GM04503 (cell line): ENCODE results near the gene PPFIA2.
"Not testable (repeated sequence)": the region's sequence is repeated elsewhere in the genome, so short reads cannot be mapped to it uniquely, and the experiment has no call there.

Experiments used
- DNase-seq: peaks from one replicate; pipeline ENCODE4 v3.0.0-alpha.2; 2012; ENCODE audit warnings: low read depth

PPFIA2 gene

DNA sequence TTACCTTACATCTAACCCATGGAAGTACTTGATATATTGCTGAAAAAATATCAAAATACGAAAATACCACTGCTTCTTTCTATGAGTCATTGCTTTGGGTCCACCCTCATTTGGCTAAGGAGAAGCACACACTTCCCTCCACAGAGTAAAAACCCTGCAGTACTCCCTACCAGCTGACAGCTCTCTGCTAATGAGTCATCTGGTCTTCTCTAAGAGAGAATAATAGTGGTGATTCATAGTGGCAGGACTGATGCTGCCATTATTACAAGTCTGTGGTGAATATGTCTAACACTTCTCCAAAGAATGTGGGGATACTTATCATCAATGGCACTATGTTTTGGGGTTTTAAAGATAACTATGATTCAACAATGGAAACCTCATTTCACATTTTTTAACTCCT, 90.7 kb downstream of the PPFIA2 start:
- DNase-seq, result peak; percentile 21

DNA sequence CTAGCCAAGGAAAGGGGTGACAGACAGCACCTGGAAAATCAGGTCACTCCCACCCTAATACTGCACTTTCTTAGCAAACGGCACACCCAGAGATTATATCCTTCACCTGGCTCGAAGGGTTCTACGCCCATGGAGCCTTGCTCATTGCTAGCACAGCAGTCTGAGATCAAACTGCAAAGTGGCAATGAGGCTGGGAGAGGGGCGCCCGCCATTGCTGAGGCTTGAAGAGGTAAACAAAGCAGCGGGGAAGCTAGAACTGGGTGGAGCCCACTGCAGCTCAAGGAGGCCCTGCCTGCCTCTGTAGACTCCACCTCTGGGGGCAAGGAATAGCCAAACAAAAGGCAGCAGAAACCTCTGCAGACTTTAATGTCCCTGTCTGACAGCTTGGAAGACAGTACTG, 99.8 kb downstream of the PPFIA2 start:
- DNase-seq, result not testable (repeated sequence)

DNA sequence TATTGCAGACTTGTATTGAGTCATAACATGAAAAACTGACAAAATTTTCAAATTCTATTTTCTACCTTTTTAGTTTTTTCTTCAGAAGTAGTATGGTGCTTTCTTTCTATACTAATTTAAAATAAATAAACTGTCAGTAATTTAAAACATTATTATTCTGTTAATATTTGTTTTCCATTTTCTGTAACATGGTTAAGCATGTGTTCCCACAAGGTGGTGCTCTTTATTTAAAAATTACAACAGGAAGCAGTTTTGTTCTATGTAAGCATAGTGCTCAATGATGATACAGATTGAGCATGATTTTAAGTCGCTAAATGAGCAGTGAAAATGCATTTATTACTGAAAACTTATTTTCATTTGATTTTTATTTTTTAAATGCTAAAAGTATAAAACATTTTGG, 114.6 kb downstream of the PPFIA2 start:
- DNase-seq, result no peak

DNA sequence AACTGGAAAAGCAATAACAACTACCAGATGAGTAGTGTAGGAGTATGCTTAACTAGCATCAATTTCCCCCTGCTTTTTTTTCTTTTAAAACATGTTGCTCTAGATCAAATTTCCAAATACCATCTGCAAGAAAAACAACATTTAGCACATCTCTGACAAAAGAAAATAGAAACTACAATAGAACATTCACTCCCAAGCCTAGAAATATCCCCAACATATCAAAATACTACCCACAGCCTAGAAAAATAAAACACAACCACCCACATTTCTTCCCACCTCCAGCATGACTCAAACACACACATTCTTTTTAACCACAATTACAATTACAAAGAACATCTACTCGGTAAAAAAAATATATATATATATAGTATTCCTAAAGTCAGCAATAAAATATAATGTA, 120.0 kb downstream of the PPFIA2 start:
- no peak for DNase-seq

GRCh38 chr12:81633127-81633526, 126.0 kb downstream of the PPFIA2 start:
- no peak for DNase-seq

GRCh38 chr12:81627336-81628189, 131.6 kb downstream of the PPFIA2 start:
- DNase-seq, result no peak

DNA sequence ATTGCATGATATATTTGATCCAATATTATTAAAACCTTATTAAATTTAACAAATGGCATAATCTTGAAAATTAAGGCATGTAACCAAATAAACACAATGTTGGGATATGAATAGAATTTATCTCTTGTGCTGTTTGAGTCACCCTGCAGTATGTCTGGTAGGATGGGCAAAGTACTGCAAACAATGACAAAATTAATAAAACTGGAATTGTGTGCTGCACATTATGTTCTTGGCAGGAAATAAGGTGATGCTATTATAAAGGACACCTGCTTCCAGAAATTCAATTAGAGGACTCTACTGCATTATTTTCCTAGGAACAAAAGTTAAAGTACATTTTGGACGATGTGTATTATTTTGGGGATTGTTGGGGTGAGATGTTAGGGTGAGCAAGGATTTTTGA, 132.7 kb downstream of the PPFIA2 start:
- no peak for DNase-seq

- DNase-seq, result no peak
Measured at GRCh38 chr12:81617915-81618314, 141.2 kb downstream of the PPFIA2 start.

DNA sequence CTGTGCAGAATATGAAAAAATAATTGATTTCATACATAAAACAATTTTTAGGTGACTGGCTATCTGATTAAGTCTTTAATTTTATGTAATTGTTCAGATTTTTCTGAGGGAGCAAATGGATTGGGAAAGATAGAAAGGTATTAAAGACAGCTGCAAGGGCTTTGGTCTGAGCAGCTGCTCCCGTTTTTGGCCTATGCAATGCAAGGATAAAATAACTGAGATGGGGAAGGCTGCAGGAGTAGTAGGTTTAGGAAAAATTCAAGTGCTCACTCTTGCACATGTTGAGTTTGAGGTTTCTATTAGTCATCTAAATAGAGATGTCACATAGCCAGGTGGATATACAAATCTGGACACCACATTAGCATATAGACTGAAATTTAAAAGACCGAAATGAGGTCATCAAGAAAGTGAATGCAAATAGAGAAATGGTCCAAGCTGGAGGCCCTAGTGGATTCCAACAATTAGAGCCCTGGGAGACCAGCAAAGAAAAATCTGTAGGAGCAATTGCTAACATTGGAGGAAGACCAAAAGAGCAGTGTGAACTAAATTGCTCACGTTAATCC, 144.0 kb downstream of the PPFIA2 start:
- no peak for DNase-seq

DNA sequence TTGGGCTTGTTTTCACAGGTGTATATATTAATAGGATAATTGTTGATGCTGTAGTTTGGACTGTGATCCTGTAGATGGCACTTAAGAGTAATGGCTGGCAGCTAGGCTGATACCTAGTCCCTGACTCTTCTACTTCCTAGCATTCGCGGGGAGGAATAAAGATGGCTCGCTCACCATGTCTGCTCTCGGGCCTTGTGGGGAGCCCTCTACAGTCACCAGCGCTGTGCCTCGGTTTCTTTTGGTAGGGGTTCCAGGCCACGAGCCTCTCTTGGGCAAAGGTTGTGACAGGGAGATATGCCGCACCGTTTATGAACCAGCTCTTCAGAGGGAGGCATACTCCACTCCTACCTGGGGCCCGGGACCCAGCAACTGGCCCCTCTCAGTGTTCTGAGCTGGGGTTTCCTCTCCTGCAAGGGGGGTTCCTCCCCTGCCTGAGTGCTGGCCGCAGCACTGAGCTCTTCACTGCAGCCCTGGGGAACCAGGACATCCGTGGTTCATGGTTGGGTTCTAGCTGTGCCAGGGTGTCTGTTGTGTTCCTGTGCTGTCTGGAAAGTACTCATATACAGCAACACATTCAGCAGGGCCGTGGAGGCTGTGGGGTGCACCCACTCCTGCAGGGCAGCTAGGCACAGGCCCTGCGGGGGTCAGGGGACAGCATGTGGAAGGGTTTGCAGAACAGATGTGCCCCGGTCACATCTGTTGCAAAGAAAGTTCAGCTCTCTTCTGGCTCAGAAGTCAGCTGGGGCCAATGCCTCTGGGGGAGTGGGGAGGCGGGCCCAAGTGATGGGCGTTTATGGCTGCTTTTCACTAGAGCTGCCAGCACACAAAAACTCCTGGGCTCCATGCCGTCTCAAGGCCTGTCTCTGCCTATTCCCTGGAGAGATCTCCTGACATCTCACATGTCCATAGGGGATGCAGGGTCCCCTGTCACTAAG, 147.9 kb downstream of the PPFIA2 start:
- DNase-seq, result no peak

DNA sequence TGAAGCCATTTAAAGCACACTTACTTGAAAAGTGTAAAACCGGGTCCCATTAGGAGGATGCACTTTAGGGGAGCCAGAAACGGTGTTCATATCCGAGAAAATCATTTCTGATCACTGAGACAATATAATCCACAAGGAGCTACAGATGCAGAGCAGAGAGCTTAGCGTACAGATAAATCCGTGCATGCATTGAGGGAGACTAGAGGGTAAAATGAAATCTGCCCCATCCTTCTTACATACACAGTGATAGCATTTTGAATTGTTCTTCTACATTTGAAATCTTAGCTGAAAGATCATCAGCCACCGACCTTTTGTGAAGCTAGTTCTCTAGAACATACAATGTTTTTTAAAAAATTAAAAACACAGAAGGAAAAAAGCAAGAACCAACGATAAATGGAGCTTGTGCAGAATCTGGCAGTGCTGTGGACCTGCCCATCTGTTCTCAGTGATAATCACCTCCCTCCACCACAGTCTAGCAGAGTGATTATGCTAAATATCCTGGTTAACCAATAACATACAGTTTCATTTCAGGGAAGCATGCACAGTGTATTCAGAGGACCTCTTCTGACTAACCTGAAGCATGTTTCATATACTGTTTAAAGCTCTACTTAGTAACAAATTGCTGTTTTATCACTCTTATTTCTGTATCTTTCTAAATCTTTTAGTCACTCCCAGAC, 161.1 kb downstream of the PPFIA2 start:
- no peak for DNase-seq

GRCh38 chr12:81596558-81596957, 162.6 kb downstream of the PPFIA2 start:
- no peak for DNase-seq

DNA sequence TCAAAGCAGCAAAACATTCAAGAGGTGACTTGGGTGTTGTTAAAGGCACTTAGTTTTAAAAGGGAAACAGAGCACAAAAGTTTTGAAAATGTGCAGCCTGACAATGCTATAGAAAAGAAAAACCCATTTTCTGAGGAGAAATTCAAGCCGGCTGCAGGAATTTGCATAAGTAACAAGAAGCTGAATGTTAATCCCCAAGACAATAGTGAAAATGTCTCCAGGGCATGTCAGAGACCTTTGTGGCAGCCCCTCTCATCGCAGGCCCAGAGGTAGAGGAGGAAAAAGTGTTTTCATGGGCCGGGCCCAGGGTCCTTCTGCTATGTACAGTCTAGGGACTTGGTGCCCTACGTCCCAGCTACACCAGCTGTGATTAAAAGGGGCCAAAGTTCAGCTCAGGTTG, 167.9 kb downstream of the PPFIA2 start:
- DNase-seq, result no peak

GRCh38 chr12:81590703-81591102, 168.4 kb downstream of the PPFIA2 start:
- not testable (repeated sequence) for DNase-seq

DNA sequence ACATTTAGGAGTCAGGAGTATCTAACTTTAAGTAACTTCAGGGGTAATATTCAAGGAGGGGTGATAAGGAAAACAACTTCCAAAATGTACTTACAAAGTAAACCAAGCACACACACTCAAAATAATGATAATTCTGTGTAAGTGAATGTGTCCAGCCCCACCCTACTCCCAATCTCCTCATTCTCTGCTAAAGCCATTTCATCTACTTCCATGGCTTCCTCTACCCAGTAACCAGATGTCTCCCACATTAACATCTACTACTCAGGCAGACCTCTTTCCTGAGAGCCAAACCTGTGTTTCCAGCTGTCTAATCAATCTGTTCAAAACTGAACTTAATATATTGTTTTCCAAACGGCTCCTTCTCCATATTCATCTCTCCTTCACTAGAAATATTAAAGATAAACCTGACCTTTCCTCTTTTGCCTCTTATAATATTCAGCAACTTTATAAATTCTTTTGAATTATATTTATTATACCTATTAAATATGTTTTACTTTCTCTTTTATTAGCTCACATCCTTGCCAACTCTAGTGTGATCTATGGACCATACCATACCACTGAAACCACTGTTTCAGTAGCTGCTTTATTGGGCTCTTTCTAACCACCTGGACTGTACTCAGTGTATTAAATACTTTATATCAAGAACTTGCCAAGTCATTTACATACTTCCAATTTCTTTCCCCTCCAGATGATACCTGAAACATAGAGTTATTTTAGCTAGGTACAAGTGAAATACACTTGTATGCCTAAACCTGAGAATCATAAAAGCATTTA, 170.7 kb downstream of the PPFIA2 start:
- DNase-seq, result no peak

DNA sequence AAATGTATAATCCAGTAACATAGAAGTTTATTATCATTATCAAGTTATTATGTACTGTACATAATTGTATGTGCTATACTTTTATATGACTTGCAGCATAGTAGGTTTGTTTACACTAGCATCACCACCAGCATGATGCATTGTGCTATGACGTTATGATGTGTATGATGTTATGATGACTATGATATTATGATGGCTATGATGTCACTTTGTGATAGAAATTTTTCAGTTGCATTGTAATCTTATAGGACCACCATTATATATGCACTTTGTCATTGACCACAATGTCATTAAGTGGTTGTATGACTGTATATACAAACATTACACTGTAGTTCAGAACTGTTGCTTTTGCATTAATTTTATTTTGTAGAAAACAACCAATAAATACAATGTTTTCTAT, 173.4 kb downstream of the PPFIA2 start:
- DNase-seq, result no peak

- DNase-seq, result no peak
Measured at GRCh38 chr12:81573228-81573627, 185.9 kb downstream of the PPFIA2 start.

- DNase-seq, result no peak
Measured at GRCh38 chr12:81572411-81572810, 186.7 kb downstream of the PPFIA2 start.

DNA sequence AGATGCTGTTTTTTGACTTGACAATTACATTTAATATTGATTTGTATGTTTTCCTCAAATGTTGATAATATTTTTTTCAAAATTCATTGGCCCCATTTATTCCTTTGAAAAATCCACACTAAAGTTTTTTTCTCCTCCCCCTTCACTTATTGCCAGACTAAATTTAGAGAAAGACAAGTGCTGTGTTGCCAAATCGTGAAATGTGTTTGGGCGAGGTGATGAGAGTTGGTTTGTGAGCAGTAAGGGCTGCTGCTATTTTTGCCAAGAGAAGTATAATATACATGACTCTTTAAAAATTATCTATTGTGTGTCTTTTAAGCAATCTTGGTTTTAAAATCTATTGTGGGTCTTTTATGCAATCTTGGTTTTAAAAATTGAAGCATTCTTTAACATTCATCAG, 188.9 kb downstream of the PPFIA2 start:
- no peak for DNase-seq

DNA sequence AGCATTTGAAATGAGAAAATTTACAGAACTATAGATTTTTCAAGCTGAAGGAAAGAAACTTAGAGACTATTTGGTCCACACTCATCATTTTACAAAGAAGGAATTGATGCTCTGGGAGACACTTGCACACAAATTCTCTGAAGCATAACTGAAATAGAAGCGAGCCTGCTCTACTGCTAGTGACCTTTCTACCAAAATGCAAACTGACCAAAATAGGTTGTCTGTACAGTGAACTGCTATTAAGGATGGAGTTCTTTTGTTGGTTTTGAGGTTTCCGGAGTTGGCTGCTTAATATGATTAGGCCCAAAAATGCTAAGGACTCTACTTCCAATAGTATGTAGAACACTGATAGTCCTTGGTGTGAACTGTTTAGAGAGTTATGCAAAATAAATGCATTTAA, 194.9 kb downstream of the PPFIA2 start:
- no peak for DNase-seq

- DNase-seq, result no peak
Measured at GRCh38 chr12:81558031-81558430, 201.1 kb downstream of the PPFIA2 start.
